GM10248 (cell line): ENCODE data around the gene CNTN6.

Experiments
- CTCF ChIA-PET: fragments of 300-600 bp; sonication (Branson Sonifier 250); formaldehyde crosslinking; extraction: SDS; loops from one replicate; lab custom pipeline; 2021; ENCODE audit warnings: antibody characterized with exemption; lab: Yijun Ruan, JAX
- POLR2A ChIA-PET: fragments of 350-650 bp; sonication (Branson Sonifier 250); formaldehyde crosslinking; extraction: SDS; loops from one replicate; lab custom pipeline; 2020; ENCODE audit warnings: antibody characterized with exemption; lab: Yijun Ruan, JAX
- DNase-seq: peaks from one replicate; pipeline ENCODE4 v3.0.0; 2012; ENCODE audit errors: extremely low spot score
- TF ChIP-seq, protein P1 (sequence below): IDR thresholded peaks from 2 replicates; pipeline ENCODE4 v1.5.1; 2012; ENCODE audit warnings: mild to moderate bottlenecking, low read depth; ENCODE audit errors: extremely low read depth, missing control alignments, control extremely low read depth

CNTN6 gene

DNA sequence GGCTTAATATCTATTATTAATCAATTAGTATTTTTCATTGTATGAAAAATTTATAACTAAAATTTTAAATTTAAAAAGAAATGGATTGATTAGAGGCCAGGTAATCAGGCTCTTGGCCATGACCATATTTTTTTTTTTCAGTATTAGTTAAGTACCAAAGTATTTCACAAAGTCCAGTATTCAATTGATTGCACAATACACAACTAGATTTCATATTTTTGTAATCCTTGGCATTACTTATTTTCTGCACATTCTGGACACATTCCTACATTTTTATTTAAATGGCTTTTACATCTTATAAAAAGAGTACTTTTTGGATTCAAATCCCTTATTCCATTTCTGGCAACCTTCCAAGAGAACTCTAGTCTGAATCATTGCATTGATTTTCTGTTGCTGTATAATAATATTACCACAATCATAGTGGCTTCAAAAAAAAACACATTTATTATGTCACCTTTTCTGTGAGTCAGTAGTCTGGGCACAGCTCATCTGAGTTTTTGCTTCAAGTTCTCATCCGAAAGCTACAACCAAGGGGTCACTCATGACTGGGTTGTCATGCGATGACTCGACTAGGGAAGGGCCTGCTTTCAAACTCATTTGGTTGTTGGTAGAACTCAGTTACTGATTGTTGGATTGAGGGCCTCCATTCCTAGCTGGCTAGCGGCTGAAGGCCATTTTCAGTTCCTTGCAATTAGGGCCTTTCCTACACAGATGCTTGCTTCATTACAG is 90.7 kb downstream of the CNTN6 start:
- POLR2A ChIA-PET, result no interaction called here

DNA sequence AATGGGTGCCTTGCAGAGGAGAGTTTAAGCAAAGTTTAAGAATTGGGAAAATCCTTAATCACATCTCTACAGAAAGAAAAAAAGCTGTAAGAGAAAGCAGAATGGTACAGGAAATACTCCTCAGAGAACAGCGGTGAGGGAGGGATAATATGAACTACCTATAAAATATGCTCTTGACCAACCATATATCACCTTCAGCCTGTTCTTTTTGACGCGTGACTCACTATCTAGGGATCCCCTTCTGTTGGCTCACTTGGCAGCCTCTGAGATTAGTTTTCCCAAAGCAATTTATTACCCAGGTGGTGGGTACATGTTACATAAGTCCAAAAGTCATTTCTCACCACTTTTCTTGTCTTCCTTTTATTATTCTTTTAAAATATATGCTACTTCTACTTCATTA is 97.7 kb downstream of the CNTN6 start:
- POLR2A ChIA-PET, result no interaction called here
- CTCF ChIA-PET, result interaction anchor here (1.1 to 2.4 kb wide), 2 partner anchors 10 to 11 kb away, joined by 3 to 7 read pairs; no protein-coding TSS in a partner anchor
- no peak for DNase-seq
- TF ChIP-seq, protein P1, sequence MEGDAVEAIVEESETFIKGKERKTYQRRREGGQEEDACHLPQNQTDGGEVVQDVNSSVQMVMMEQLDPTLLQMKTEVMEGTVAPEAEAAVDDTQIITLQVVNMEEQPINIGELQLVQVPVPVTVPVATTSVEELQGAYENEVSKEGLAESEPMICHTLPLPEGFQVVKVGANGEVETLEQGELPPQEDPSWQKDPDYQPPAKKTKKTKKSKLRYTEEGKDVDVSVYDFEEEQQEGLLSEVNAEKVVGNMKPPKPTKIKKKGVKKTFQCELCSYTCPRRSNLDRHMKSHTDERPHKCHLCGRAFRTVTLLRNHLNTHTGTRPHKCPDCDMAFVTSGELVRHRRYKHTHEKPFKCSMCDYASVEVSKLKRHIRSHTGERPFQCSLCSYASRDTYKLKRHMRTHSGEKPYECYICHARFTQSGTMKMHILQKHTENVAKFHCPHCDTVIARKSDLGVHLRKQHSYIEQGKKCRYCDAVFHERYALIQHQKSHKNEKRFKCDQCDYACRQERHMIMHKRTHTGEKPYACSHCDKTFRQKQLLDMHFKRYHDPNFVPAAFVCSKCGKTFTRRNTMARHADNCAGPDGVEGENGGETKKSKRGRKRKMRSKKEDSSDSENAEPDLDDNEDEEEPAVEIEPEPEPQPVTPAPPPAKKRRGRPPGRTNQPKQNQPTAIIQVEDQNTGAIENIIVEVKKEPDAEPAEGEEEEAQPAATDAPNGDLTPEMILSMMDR, result no peak

More for the DNA sequence above, 90.7 kb downstream of the CNTN6 start:
- CTCF ChIA-PET, result no interaction called here
- TF ChIP-seq, protein P1, result no peak
- DNase-seq, result no peak

DNA sequence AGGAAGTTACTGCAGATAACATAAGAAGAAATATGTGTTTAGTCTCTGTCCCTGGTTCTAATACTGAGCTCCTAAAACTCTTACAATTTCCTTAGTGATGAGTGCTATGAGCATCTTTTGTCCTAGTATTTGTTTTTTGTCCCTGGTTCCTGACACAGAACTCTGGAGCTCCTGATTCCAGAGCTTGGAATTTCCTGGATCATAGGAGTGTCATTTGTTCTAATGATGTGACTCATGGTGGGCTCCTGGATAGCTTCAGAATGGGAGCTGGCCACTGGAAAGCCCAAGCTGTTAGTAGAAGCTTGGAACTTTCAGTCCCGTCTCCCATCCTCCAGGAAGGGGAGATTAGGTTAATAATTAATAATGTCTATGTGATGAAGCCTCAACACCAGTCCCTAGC is 98.2 kb downstream of the CNTN6 start:
- ChIA-PET CTCF (interaction anchor here (1.1 to 2.4 kb wide), 2 partner anchors 11 kb away, joined by 3 to 7 read pairs; no protein-coding TSS in a partner anchor), POLR2A (no interaction called here)
- TF ChIP-seq, protein P1, result no peak
- no peak for DNase-seq

DNA sequence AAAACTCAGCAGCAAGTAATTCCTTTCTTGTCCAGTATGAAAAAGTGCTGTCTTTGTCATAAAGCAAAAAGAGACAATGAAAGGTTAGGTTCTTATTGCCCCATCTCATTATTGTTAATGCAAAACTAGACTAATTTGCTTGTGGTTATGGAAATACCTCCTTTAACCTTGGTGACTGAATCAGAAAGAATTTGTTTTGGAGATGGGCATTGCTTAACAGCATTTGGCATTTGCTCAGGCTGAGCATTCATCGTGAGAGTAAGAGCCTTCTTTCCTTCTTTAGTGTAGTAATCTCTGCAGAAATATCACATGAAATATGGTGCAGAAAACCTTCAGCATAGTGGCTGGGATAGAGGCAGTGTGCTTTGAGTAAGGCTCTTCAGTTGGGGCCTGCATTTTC is 103.1 kb downstream of the CNTN6 start:
- DNase-seq, result no peak
- ChIA-PET POLR2A (no interaction called here), CTCF (no interaction called here)
- TF ChIP-seq, protein P1, result no peak

DNA sequence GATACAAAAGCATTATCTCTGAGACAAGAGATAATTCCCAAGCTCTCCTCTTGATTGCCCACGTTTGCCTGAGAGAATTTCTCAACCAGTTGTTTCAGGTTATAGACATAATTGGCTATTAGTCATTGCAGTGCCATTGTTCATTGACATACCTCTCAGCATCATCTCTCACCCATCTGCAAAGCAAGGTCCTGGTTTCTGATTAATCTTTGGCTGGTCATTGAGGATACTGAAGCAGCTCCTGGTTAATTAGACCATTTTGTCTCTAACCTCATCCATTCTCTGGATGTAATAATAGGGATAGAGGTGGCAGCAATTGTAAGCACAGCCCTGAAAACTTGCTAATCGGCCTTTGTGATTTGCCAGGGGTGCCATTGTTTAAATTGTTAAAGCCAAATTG is 104.2 kb downstream of the CNTN6 start:
- ChIA-PET POLR2A (no interaction called here), CTCF (interaction anchor here (1.2 to 1.4 kb wide), 2 partner anchors 10 to 76 kb away, joined by 3 to 4 read pairs; no protein-coding TSS in a partner anchor)
- no peak for DNase-seq
- TF ChIP-seq, protein P1, result no peak

DNA sequence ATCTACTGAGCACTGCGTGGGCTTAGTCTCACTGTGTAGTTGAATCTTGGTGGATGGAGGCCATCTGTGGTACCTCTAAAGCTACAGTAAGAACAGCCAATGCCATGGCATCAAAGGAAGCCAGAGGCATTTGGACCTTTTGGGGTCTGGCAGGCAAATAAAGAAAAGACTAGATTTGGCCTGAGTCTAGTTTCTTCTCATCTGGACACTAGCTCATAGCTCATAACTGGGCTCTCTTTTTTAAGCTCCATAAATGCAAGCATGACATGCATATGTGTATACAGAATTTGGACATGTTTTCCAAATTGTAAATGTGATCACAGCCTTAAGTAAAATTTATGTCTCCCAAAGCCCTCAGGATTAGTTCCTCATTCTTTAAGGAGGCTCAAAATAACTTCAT is 107.5 kb downstream of the CNTN6 start:
- ChIA-PET CTCF (interaction anchor here (1.8 kb wide), 1 partner anchor 10 kb away, joined by 4 read pairs; no protein-coding TSS in a partner anchor), POLR2A (no interaction called here)
- DNase-seq, result no peak
- TF ChIP-seq, protein P1, result no peak
